Endothelial cell of coronary artery (primary cell): Measurements from ENCODE around the gene NDUFS6. TPM values are rescaled to one million over a fixed set of nuclear protein-coding genes. Genes with fewer than 3 reads are reported as not detected.

ENCODE experiments used
- total RNA-seq: library from RNA; depleted of rRNA; stranded (reverse); fragments of >200 nt; gene quantifications from 2 replicates; pipeline ENCODE4 v1.2.3, GENCODE V29; 2014

Gene NDUFS6
- 40.7 and 53.5 TPM in 2 replicates for total RNA-seq

GRCh38 chr5:1801222-1801966 lies at the start of gene NDUFS6:
Gene NDUFS6 (plus strand): TSS chr5:1801407. CDS start chr5:1801418, 11 bp downstream.

DNA sequence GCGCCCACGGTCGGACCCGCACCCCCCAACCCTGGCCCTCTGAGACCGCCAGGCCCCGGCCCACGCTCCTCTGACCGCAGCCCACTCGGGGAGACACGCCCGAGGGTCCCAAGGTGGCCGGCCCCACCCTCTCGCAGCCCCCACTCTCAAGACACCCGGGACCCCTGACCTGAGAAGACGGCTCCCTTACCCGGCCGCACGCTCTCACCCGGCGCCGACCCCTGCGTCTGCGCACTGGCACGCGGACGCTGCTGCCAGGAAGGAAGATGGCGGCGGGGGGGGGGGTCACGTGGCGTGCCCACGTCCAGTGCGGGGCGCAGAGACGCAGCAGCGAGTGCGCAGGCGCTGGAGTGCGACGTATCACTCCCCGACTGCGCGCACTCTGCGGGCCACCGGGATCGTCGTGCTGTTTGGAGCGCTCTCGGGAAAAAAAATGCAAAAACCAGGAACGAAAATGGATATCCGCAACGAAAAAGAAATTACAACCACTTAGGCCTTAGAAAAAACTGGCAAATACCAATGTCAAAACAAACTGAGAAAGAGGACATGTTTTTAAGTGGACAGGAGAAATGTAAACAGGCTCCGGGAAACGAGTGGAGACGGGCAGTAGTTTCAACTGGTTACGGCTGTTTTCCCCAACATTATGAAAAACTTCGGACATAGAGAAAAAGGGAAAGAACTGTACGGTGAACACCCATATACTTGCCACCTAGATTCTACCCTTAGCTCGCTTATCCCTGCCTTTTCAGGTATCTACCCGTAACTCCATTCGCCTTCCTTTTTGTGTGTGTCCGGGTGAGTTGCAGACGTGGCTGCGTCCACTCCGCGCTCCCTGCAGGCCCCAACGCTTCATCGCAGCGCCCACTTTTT lies 1.4 kb upstream of the NDUFS6 start, which contains the start of gene MRPL36:
Gene MRPL36 (minus strand): TSS at position 236 of the 870 bp plus-strand sequence. CDS start 902 bp downstream, outside the sequence.

Other genes starting within 250 kb of the NDUFS6 start
- gene MRPL36, start 1.6 kb upstream of the NDUFS6 start, total RNA-seq, result 58.5 and 71.6 TPM in 2 replicates
- not detected in 2 replicates for gene IRX4, start 81.5 kb downstream of the NDUFS6 start, total RNA-seq